SK-N-SH (cell line): ENCODE measurements around the gene FETUB. TPM values are rescaled to one million over a fixed set of nuclear protein-coding genes. Genes with fewer than 3 reads are reported as not detected.

Experiments
- CTCF ChIA-PET: fragments of 300-600, 350-600 bp; formaldehyde crosslinking; extraction: SDS; loops from one replicate; lab custom pipeline; 2021; lab: Yijun Ruan, JAX
- POLR2A ChIA-PET: fragments of 350-600 bp; sonication (Branson Sonifier 250); formaldehyde crosslinking; extraction: SDS; loops from one replicate; lab custom pipeline; 2020; ENCODE audit warnings: antibody characterized with exemption, inconsistent platforms; lab: Yijun Ruan, JAX
- DNase-seq: peaks from one replicate; pipeline ENCODE4 v3.0.0; 2012
- H2AFZ ChIP-seq: fragments of 200-600 bp; sonication (generic); 2 replicates; pipeline ENCODE4 v1.8.1; 2016; ENCODE audit warnings: antibody characterized with exemption, mild to moderate bottlenecking, low read depth
- H3F3A ChIP-seq: fragments of 200-600 bp; sonication (generic); replicated peaks from 2 replicates; pipeline ENCODE3; 2016; ENCODE audit warnings: antibody characterized with exemption, mild to moderate bottlenecking; ENCODE audit not compliant: insufficient read depth
- H3K27ac ChIP-seq, 2 experiments: fragments of 200-500 bp in 1 of 2; fragments of 200-600 bp in 1 of 2; sonication (Bioruptor generic) in 1 of 2; sonication (generic), shearing (Covaris generic) in 1 of 2; 2 replicates each; pipeline versions ENCODE4 v1.5.1 to v1.6.1; 2014 to 2016; ENCODE audit warnings: low read depth in 2 of 2, inconsistent platforms in 1 of 2, low read length in 1 of 2, mild to moderate bottlenecking in 1 of 2, mixed read lengths in 1 of 2
- H3K27me3 ChIP-seq: fragments of 200-600 bp; sonication (generic), shearing (Covaris generic); 2 replicates; pipeline ENCODE4 v1.6.1; 2016; ENCODE audit warnings: mixed run types; ENCODE audit not compliant: insufficient read depth
- H3K36me3 ChIP-seq, 2 experiments: fragments of 200-500 bp in 1 of 2; fragments of 200-600 bp in 1 of 2; sonication (Bioruptor generic) in 1 of 2; sonication (generic) in 1 of 2; replicated peaks in 1 of 2; 2 replicates each; pipeline versions ENCODE3 to v1.5.1; 2014 to 2016; ENCODE audit warnings: low read length in 1 of 2, mild to moderate bottlenecking in 1 of 2; ENCODE audit not compliant: insufficient read depth in 2 of 2, control insufficient read depth in 1 of 2
- H3K4me1 ChIP-seq, 2 experiments: fragments of 200-500 bp in 1 of 2; fragments of 200-600 bp in 1 of 2; sonication (Bioruptor generic) in 1 of 2; sonication (generic), shearing (Covaris generic) in 1 of 2; 2 replicates each; pipeline versions ENCODE4 v1.5.1 to v1.6.1; 2014 to 2016; ENCODE audit warnings: low read depth in 1 of 2, low read length in 1 of 2, mixed run types in 1 of 2; ENCODE audit not compliant: insufficient read depth in 2 of 2, control insufficient read depth in 1 of 2
- H3K4me2 ChIP-seq: fragments of 200-600 bp; sonication (generic), shearing (Covaris generic); 2 replicates; pipeline ENCODE4 v1.6.1; 2017; ENCODE audit warnings: mixed run types
- H3K4me3 ChIP-seq, 2 experiments: fragments of 200-500 bp in 1 of 2; fragments of 200-600 bp in 1 of 2; sonication (Bioruptor generic) in 1 of 2; sonication (generic), shearing (Covaris generic) in 1 of 2; 2 replicates each; pipeline versions ENCODE4 v1.5.1 to v1.8.1; 2014 to 2016; ENCODE audit warnings: low read depth in 2 of 2, inconsistent platforms in 1 of 2, low read length in 1 of 2, mild to moderate bottlenecking in 1 of 2, mixed read lengths in 1 of 2, moderate library complexity in 1 of 2
- H3K79me2 ChIP-seq: fragments of 200-600 bp; sonication (generic); 2 replicates; pipeline ENCODE4 v1.8.1; 2017; ENCODE audit warnings: mild to moderate bottlenecking; ENCODE audit not compliant: insufficient read depth
- H3K9ac ChIP-seq: fragments of 200-600 bp; sonication (generic); 2 replicates; pipeline ENCODE4 v1.6.1; 2017; ENCODE audit warnings: mixed run types
- H3K9me2 ChIP-seq: fragments of 200-600 bp; sonication (generic); 2 replicates; pipeline ENCODE4 v1.6.1; 2017; ENCODE audit warnings: mixed run types
- H3K9me3 ChIP-seq: fragments of 200-600 bp; sonication (generic); 2 replicates; pipeline ENCODE4 v1.6.1; 2017; ENCODE audit warnings: mixed run types, mild to moderate bottlenecking, moderate library complexity
- H4K20me1 ChIP-seq: fragments of 200-600 bp; sonication (generic); 2 replicates; pipeline ENCODE4 v1.6.1; 2017; ENCODE audit warnings: mild to moderate bottlenecking, mixed run types; ENCODE audit not compliant: insufficient read depth
- CHD2 ChIP-seq: fragments of 150-350 bp; IDR thresholded peaks from 2 replicates; pipeline ENCODE4 v1.6.1; 2018; ENCODE audit warnings: low read length; ENCODE audit not compliant: partially characterized antibody
- CTCF ChIP-seq: fragments of 200-600 bp; sonication (generic); IDR thresholded peaks from 2 replicates; pipeline ENCODE4 v1.6.1; 2017; ENCODE audit warnings: antibody characterized with exemption, mild to moderate bottlenecking, moderate library complexity
- ELF1 ChIP-seq: IDR thresholded peaks from 2 replicates; pipeline ENCODE4 v1.4.0; 2012
- EP300 ChIP-seq, 2 experiments: IDR thresholded peaks; 2 replicates each; pipeline versions ENCODE4 v1.4.0 to v1.6.1; 2012; ENCODE audit warnings: borderline replicate concordance in 1 of 2, low read depth in 1 of 2, low read length in 1 of 2
- FOXM1 ChIP-seq: IDR thresholded peaks from 2 replicates; pipeline ENCODE4 v1.4.0; 2012; ENCODE audit warnings: low read depth, mild to moderate bottlenecking
- GABPA ChIP-seq: IDR thresholded peaks from 2 replicates; pipeline ENCODE4 v1.4.0; 2012; ENCODE audit warnings: low read depth, mild to moderate bottlenecking
- MAX ChIP-seq: IDR thresholded peaks from 2 replicates; pipeline ENCODE4 v1.4.0; 2012; ENCODE audit warnings: low read depth
- NFIC ChIP-seq: IDR thresholded peaks from 2 replicates; pipeline ENCODE4 v1.4.0; 2012; ENCODE audit warnings: borderline replicate concordance
- POLR2AphosphoS5 ChIP-seq: IDR thresholded peaks from 2 replicates; pipeline ENCODE4 v1.6.1; 2012; ENCODE audit warnings: low read depth, low read length
- RAD21 ChIP-seq: IDR thresholded peaks from 2 replicates; pipeline ENCODE4 v1.6.1; 2012; ENCODE audit warnings: mild to moderate bottlenecking, low read length
- RFX5 ChIP-seq: IDR thresholded peaks from 2 replicates; pipeline ENCODE4 v1.6.1; 2012; ENCODE audit warnings: mild to moderate bottlenecking, improper control_type of control experiment, low read length
- SIN3A ChIP-seq: IDR thresholded peaks from 2 replicates; pipeline ENCODE4 v1.6.1; 2012; ENCODE audit warnings: low read depth, mild to moderate bottlenecking, low read length, moderate library complexity, borderline replicate concordance
- SMC3 ChIP-seq: IDR thresholded peaks from 2 replicates; pipeline ENCODE4 v1.6.1; 2012; ENCODE audit warnings: low read depth, low read length, improper control_type of control experiment
- TAF1 ChIP-seq: IDR thresholded peaks from 2 replicates; pipeline ENCODE4 v1.6.1; 2012; ENCODE audit warnings: low read depth, mild to moderate bottlenecking, low read length, moderate library complexity, borderline replicate concordance
- WGBS: methylation state at CpG from one replicate; pipeline ENCODE4 v1.1.6; 2017; ENCODE audit warnings: low lambda C conversion rate; 5-methylcytosine and 5-hydroxymethylcytosine counted together
- polyA plus RNA-seq, 3 experiments: library from polyadenylated mRNA; depleted of rRNA; stranded (reverse); fragments of >200 nt; gene quantifications; 2 replicates each; pipeline ENCODE4 v1.2.3, GENCODE V29; 2012
- TF ChIP-seq, protein P1 (sequence below): fragments of 150-350 bp; IDR thresholded peaks from 2 replicates; pipeline ENCODE4 v1.6.1; 2016; ENCODE audit warnings: mild to moderate bottlenecking, low read depth, low read length
- TF ChIP-seq, protein P2 (sequence below): IDR thresholded peaks from 2 replicates; pipeline ENCODE4; 2012
- TF ChIP-seq, protein P3 (sequence below): IDR thresholded peaks from 2 replicates; pipeline ENCODE4 v1.4.0; 2012; ENCODE audit warnings: low read depth, borderline replicate concordance

Gene FETUB
- polyA plus RNA-seq, 1 of the 3 experiments (the other 2 are of a cell fraction): 0.05 TPM

GRCh38 chr3:186643493-186643892 lies 3.3 kb downstream of the FETUB start:
- Histone ChIP-seq H2AFZ (no peak overlapping the region), H3K4me1 (no peaks in the 10 kb centered on the region), H3K4me2 (no peak overlapping the region), H3K27me3 (peaks cover 15% of the 10 kb centered on the region; the same call in 1 of the 2 replicates), H3K9ac (no peak overlapping the region), H3F3A (no peaks in the 10 kb centered on the region), H3K9me2 (no peaks in the 10 kb centered on the region), H3K27ac (no peak overlapping the region), H3K9me3 (no peaks in the 10 kb centered on the region), H3K36me3 (no peaks in the 10 kb centered on the region), H4K20me1 (no peaks in the 10 kb centered on the region), H3K4me3 (no peak overlapping the region), H3K79me2 (no peaks in the 10 kb centered on the region)
- POLR2A ChIA-PET: no interaction called here
- TF ChIP-seq RFX5 (no peak), EP300 (IDR thresholded peaks at IDR 0.05; ENCODE audit: borderline replicate concordance in 1 of 2, low read depth in 1 of 2, low read length in 1 of 2) (no peak), SIN3A (no peak), TAF1 (no peak), GABPA (no peak)
- TF ChIP-seq, protein P1, sequence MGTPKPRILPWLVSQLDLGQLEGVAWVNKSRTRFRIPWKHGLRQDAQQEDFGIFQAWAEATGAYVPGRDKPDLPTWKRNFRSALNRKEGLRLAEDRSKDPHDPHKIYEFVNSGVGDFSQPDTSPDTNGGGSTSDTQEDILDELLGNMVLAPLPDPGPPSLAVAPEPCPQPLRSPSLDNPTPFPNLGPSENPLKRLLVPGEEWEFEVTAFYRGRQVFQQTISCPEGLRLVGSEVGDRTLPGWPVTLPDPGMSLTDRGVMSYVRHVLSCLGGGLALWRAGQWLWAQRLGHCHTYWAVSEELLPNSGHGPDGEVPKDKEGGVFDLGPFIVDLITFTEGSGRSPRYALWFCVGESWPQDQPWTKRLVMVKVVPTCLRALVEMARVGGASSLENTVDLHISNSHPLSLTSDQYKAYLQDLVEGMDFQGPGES: no peak
- TF ChIP-seq, protein P2, sequence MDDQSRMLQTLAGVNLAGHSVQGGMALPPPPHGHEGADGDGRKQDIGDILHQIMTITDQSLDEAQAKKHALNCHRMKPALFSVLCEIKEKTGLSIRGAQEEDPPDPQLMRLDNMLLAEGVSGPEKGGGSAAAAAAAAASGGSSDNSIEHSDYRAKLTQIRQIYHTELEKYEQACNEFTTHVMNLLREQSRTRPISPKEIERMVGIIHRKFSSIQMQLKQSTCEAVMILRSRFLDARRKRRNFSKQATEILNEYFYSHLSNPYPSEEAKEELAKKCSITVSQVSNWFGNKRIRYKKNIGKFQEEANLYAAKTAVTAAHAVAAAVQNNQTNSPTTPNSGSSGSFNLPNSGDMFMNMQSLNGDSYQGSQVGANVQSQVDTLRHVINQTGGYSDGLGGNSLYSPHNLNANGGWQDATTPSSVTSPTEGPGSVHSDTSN: no peak
- no peak for DNase-seq
- WGBS: 38% methylated on average over 1 of the region's 1 CpG
- CTCF ChIA-PET: interaction anchor here (1.3 to 2.3 kb wide), 2 partner anchors 27 to 29 kb away, joined by 3 to 7 read pairs; no protein-coding TSS in a partner anchor

- Histone ChIP-seq H3K4me1 (no peaks in the 10 kb centered on the region), H3K9ac (no peak overlapping the region), H3K4me3 (no peak overlapping the region), H4K20me1 (no peaks in the 10 kb centered on the region), H3K27me3 (peaks cover 10% of the 10 kb centered on the region; the same call in 1 of the 2 replicates), H3F3A (no peaks in the 10 kb centered on the region), H3K4me2 (no peak overlapping the region), H3K27ac (no peak overlapping the region), H3K9me3 (no peaks in the 10 kb centered on the region), H3K79me2 (no peaks in the 10 kb centered on the region), H3K36me3 (no peaks in the 10 kb centered on the region), H3K9me2 (no peaks in the 10 kb centered on the region), H2AFZ (no peak overlapping the region)
- POLR2A ChIA-PET: no interaction called here
- CTCF ChIA-PET: interaction anchor here (2.3 kb wide), 1 partner anchor 30 kb away, joined by 7 read pairs; no protein-coding TSS in a partner anchor
- WGBS: 23% methylated on average over 3 of the region's 3 CpGs
- TF ChIP-seq, protein P1: no peak
- TF ChIP-seq ELF1 (no peak), CHD2 (no peak), CTCF (no peak), MAX (no peak), RAD21 (no peak), NFIC (no peak), SMC3 (no peak), POLR2AphosphoS5 (no peak), FOXM1 (no peak)
- TF ChIP-seq, protein P3, sequence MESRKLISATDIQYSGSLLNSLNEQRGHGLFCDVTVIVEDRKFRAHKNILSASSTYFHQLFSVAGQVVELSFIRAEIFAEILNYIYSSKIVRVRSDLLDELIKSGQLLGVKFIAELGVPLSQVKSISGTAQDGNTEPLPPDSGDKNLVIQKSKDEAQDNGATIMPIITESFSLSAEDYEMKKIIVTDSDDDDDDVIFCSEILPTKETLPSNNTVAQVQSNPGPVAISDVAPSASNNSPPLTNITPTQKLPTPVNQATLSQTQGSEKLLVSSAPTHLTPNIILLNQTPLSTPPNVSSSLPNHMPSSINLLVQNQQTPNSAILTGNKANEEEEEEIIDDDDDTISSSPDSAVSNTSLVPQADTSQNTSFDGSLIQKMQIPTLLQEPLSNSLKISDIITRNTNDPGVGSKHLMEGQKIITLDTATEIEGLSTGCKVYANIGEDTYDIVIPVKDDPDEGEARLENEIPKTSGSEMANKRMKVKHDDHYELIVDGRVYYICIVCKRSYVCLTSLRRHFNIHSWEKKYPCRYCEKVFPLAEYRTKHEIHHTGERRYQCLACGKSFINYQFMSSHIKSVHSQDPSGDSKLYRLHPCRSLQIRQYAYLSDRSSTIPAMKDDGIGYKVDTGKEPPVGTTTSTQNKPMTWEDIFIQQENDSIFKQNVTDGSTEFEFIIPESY: no peak
- TF ChIP-seq, protein P2: no peak
- no peak for DNase-seq
Observed at GRCh38 chr3:186644683-186645082, 4.5 kb downstream of the FETUB start.
